NCI-H2107 treated with DMSO at 0.1 percent for 48 hours (cell line): ENCODE measurements around the gene UQCC3.
A peak's percentile ranks its signal among the peaks of the same experiment; 100 is the strongest.
"Not testable (repeated sequence)": the region's sequence is repeated elsewhere in the genome, so short reads cannot be mapped to it uniquely, and the experiment has no call there.

Source experiments
- DNase-seq: peaks from one replicate; lab custom pipeline; 2025; ENCODE audit not compliant: unreplicated experiment; lab: John Stamatoyannopoulos, UW

The UQCC3 gene

DNA sequence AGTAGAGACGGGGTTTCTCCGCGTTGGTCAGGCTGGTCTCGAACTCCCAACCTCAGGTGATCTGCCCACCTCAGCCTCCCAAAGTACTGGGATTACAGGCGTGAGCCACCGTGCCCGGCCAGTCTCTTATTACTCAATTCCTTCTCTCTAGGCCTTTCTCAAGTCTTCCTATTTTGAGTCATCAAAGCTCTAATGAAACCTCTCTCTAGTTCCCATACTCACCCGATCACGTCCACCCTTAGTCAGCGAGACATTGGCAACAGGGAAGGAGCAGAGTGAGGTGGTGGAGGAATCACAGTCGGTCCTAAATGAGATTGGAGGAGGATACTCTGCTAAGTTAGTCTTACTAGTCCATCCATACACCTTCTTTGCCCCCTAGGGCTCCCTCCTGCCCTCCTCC is 30.8 kb downstream of the UQCC3 start:
- no peak for DNase-seq

DNA sequence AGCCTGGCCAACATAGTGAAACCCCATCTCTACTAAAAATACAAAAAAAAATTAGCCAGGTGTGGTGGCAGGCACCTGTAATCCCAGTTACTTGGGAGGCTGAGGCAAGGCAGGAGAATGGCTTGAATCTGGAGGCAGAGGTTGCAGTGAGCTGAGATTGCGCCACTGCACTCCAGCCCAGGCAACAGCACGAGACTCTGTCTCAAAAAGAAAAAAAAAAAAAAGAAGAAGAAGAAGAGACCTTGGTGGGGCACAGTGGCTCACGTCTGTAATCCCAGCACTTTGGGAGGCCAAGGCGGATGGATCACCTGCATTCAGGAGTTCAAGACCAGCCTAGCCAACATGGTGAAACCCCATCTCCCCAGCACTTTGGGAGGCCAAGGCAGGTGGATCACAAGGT is 32.4 kb downstream of the UQCC3 start:
- DNase-seq, result not testable (repeated sequence)

DNA sequence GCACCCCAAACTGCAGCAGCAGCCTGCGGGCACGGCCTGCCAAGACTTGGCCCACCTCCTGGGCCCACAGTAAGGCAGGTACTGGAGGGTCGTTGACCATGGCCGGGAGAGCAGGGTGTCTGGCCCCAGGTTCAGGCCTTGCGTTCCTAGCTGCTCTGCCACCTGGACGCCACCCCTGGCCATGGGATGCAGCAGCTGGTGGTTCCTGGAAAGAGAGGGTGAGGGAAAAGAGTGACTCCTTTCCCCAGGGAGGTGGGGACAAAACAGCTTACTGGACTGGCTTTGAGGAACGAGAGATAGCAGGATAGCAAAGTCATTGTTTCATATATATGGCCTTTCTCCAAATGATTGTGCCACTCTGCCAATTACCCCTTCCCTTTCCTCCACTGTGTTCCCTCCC is 33.9 kb downstream of the UQCC3 start:
- no peak for DNase-seq

- DNase-seq, result peak; percentile 78
Observed at GRCh38 chr11:62705880-62706849, 34.7 kb downstream of the UQCC3 start.

DNA sequence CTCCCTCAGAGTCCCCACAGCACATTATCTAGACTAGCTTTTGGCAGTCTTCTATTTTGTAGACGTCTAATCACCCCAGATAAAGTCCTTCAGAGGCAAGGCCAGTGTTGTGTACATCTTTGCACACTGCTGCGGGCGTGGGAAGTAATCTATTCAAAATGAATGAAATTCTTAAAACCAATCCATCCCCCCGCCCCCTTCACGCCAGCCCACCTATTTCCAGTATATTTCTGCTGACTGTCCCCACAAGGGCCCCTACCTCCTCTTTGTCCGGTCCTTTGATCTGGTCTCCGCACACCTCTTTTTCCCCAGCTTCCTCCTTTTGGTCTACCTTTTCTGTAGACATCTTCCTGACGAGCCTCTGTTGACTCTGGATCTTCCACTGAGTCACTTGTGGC is 35.4 kb downstream of the UQCC3 start:
- DNase-seq, result no peak

DNA sequence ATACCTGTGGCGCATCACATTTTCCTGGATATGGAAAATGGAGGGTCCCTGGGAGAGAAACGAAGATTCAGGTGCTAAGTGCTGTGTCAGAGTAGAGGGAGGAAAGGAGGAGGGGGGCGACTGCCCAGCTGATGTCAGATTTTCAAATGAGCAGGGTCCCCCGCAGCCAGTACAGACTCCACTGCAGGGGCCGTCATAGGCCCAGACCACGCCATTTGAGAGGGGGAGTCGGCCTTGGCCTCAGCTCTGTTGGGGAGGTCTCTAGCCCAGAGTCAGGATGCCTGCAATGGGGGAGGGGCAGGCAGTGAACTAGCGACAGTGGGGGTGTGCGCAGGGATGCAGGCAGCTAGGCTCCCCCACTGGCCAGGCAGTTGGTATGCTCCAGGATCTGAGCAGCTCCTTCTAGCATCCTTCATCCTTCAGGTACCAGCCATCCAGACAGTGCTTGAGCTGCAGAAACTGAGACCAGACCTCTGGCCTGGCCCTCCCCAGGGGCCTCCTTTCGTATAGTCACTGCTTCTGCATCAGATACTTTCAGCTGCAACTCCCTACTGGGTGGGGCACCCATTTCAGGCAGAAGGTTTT is 35.9 kb downstream of the UQCC3 start, which contains the start of the genes BSCL2 and GNG3:
Gene BSCL2 (minus strand): TSS at position 148 of the 585 bp plus-strand sequence. CDS start 229 bp downstream, outside the sequence.
Gene GNG3 (plus strand): TSS at position 400 of the 585 bp plus-strand sequence. CDS start 620 bp downstream, outside the sequence.
- no peak for DNase-seq

DNA sequence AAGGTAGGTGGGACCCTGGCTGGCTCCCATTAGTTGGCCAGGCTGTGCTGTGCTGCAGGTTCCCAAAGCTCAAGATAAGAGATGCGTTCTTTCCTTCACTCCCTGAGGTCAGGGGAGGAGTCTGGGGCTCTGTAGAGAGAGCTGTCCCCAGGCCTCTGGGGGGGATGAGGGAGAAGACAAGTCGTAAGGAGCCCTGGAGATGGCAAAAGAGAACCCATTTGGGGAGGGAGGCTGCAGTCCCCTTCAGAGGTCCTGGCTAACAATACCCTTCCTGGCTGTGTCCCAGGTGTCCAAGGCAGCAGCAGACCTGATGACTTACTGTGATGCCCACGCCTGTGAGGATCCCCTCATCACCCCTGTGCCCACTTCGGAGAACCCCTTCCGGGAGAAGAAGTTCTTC is 36.9 kb downstream of the UQCC3 start:
- DNase-seq, result no peak

DNA sequence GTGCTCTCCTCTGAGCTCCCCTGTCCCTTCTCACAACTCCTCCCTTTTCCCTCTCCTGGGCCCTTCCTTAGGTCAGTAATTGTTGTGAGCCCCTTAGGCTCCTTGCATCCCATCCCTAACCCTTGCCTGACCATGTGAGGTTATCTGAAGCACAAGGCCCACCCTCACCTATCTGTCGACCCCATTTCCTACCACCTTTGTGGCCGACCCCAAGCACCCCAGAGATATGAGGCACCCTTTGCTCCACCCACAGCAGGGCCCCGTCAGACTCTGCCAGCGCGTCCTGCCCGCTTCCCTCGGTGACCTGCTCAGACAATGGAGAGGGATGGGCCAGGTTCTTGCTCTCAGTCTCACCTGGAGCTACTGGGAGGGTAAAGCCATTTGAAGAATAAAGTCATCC is 37.3 kb downstream of the UQCC3 start:
- DNase-seq, result no peak

GRCh38 chr11:62709247-62710000 is 38.0 kb downstream of the UQCC3 start:
- peak; percentile 98 for DNase-seq

GRCh38 chr11:62710001-62710345 is 38.5 kb downstream of the UQCC3 start:
- DNase-seq, result no peak

- no peak for DNase-seq
Observed at GRCh38 chr11:62712276-62712812, 40.9 kb downstream of the UQCC3 start.

DNA sequence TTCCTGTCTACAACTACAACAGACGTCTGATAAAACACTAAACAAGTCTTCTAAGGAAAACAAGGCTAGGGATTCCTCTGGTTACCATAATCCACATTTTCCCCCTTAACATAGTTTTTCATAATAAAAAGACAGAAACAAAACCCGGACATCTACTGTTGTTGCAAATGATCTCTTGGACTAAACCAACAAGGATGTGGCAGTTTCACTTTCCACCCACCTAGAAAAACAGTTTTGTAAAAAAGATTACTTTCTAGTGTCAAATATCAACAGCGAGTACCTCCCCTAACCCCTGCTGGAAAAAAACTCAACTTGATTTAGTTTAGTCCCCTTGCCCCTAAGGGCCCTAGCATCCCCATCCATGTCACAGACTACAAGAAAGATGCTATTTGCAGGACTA is 41.4 kb downstream of the UQCC3 start:
- no peak for DNase-seq

- no peak for DNase-seq
Observed at GRCh38 chr11:62713343-62713742, 41.9 kb downstream of the UQCC3 start.

GRCh38 chr11:62715150-62716130 is 44.0 kb downstream of the UQCC3 start:
- no peak for DNase-seq

GRCh38 chr11:62716206-62716605 is 44.7 kb downstream of the UQCC3 start:
- DNase-seq, result no peak

DNA sequence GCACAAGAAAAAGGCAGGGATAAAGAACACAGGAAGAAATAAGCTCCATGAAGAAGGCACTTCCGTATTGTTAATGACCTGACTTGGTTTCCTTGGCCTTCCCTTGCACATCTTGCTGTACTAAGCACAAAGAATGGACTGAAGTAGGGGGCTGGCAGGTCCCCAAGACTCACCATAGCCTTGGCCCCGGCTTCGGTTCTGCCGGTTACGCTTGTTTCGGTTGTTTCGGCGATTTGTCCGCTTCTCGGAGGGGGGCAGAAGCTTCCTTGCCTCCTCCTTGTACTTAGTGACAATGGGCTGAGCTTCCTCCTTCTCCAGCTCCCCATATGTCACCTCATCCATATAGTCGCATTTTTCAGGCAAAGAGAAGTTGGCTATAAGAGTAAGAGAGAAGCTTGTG is 45.3 kb downstream of the UQCC3 start:
- no peak for DNase-seq

GRCh38 chr11:62719302-62719978 is 48.0 kb downstream of the UQCC3 start:
- no peak for DNase-seq

GRCh38 chr11:62721994-62722393 is 50.5 kb downstream of the UQCC3 start:
- DNase-seq, result no peak
